Measurements from ENCODE around the gene SULT1A1.

SULT1A1 gene

DNA sequence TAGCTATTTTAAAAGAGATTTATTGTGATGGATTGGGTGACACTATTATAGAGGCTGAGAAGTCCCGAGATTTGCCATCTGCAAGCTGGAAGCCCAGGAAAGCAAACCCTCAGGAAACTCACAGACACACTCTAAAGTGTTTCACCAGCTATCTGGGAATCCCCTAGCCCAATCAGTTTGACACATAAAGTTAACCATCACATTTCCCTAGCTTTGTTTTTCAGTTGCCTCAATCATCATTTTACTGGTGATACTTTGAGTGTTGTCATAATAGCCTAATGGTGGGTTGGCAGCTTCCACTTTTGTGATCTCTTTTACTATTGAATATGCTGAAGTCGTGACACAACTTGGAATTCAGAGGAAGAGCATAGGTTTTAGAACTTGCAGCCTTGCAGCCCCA lies 54.3 kb downstream of the SULT1A1 start:
- no peak for DNase-seq
